Karpas-422 (cell line): Measurements from ENCODE around the gene PDHB. TPM values are rescaled to one million over a fixed set of nuclear protein-coding genes. Genes with fewer than 3 reads are reported as not detected.
A peak's percentile ranks its signal among the peaks of the same experiment; 100 is the strongest.
"Not testable (repeated sequence)": the region's sequence is repeated elsewhere in the genome, so short reads cannot be mapped to it uniquely, and the experiment has no call there.

Experiments
- DNase-seq: peaks from one replicate; pipeline ENCODE4 v3.0.0-alpha.2; 2015
- H2AFZ ChIP-seq: fragments of 200-600 bp; sonication (generic); 2 replicates; pipeline ENCODE4 v1.6.1; 2014; ENCODE audit warnings: antibody characterized with exemption, low read length, mixed read lengths
- H3K27ac ChIP-seq: fragments of 200-600 bp; sonication (generic); 2 replicates; pipeline ENCODE4 v1.5.1; 2014; ENCODE audit warnings: mild to moderate bottlenecking, low read length, moderate library complexity
- H3K27me3 ChIP-seq: fragments of 200-600 bp; sonication (generic); 2 replicates; pipeline ENCODE4 v1.6.1; 2014; ENCODE audit warnings: low read length, mixed read lengths
- H3K36me3 ChIP-seq: fragments of 200-600 bp; sonication (generic); 2 replicates; pipeline ENCODE4 v1.6.1; 2014; ENCODE audit warnings: low read length, mixed read lengths; ENCODE audit not compliant: insufficient read depth
- H3K4me1 ChIP-seq: fragments of 200-600 bp; sonication (generic); 2 replicates; pipeline ENCODE4 v1.6.1; 2014; ENCODE audit warnings: mild to moderate bottlenecking, low read length, mixed read lengths
- H3K4me2 ChIP-seq: fragments of 200-600 bp; sonication (generic); 2 replicates; pipeline ENCODE4 v1.6.1; 2014; ENCODE audit warnings: low read length, low read depth, mild to moderate bottlenecking; ENCODE audit not compliant: poor library complexity, severe bottlenecking
- H3K4me3 ChIP-seq: fragments of 200-600 bp; sonication (generic); 2 replicates; pipeline ENCODE4 v1.5.1; 2014; ENCODE audit warnings: mild to moderate bottlenecking, antibody characterized with exemption, low read length, mixed read lengths
- H3K79me2 ChIP-seq: fragments of 200-600 bp; sonication (generic); 2 replicates; pipeline ENCODE4 v1.6.1; 2014; ENCODE audit warnings: mild to moderate bottlenecking, low read length, mixed read lengths
- H3K9ac ChIP-seq: fragments of 200-600 bp; sonication (generic); 2 replicates; pipeline ENCODE4 v1.6.0; 2014; ENCODE audit warnings: low read length
- H3K9me2 ChIP-seq: fragments of 200-600 bp; sonication (generic), shearing (Covaris generic); replicated peaks from 2 replicates; pipeline ENCODE4 v1.6.0; 2014; ENCODE audit warnings: mild to moderate bottlenecking, low read length, moderate library complexity; ENCODE audit not compliant: insufficient read depth
- H3K9me3 ChIP-seq: fragments of 300-700, 200-600 bp; sonication (generic); 2 replicates; pipeline ENCODE4 v1.6.1; 2014; ENCODE audit warnings: low read length, mixed read lengths
- H4K20me1 ChIP-seq: fragments of 200-600 bp; sonication (generic); 2 replicates; pipeline ENCODE4 v1.6.1; 2014; ENCODE audit warnings: mild to moderate bottlenecking, antibody characterized with exemption, low read length, low read depth; ENCODE audit not compliant: insufficient read depth
- total RNA-seq: library from RNA; depleted of rRNA; stranded (reverse); fragments of >200 nt; shearing (Covaris generic); gene quantifications from 2 replicates; pipeline ENCODE4 v1.2.3, GENCODE V29; 2014; ENCODE audit warnings: low replicate concordance

PDHB gene
- total RNA-seq, 1 experiment from 2014 or later: 61.6 TPM

DNA sequence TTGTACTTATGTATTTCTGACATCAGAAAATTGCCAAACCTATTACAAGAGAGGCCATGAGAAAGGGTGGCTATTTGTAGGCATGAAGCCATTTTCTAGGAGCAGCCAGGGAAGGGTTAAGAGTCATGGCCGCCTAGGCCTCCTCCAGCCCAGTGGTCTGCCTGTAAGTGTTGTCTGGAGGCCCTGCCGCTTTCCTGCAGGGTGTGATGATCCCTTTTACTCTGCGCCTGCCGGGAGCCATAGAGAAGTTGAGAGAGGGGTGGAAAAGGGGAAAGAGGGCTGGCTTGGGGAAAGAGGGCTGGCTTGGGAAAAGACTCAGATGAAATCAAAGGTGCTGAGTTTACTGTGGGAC is 29.2 kb upstream of the PDHB start:
- no peak overlapping the region for H3K27ac ChIP-seq
- H3K36me3 ChIP-seq: no peaks in the 10 kb centered on the region
- peak overlapping the region; percentile 40; the same call in 1 of the 2 replicates for H2AFZ ChIP-seq
- H3K4me3 ChIP-seq: no peak overlapping the region
- H3K27me3 ChIP-seq: no peaks in the 10 kb centered on the region
- no peaks in the 10 kb centered on the region for H3K79me2 ChIP-seq
- H4K20me1 ChIP-seq: no peaks in the 10 kb centered on the region
- no peak for DNase-seq
- peaks cover 15% of the 10 kb centered on the region for H3K4me1 ChIP-seq
- H3K9me3 ChIP-seq: no peaks in the 10 kb centered on the region
- H3K9ac ChIP-seq: no peak overlapping the region
- H3K9me2 ChIP-seq: no peaks in the 10 kb centered on the region
- H3K4me2 ChIP-seq: no peak overlapping the region

DNA sequence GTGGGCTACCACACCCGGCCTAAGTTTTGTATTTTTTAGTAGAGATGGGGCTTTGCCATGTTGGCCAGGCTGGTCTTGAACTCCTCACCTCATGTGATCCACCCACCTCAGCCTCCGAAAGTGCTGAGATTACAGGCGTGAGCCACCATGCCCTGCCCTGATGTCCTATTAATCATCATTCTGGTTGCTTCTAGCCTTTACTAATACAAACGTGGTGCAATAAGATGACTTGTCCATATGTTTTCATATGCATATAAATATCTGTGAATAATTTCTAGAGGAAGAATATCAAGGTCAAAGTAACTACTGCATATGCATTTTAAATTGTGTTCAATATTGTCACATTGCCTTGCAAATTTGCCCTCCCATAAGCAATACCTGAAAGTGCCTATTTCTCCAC is 25.5 kb upstream of the PDHB start:
- H2AFZ ChIP-seq: no peak overlapping the region
- H3K27ac ChIP-seq: no peak overlapping the region
- H4K20me1 ChIP-seq: no peaks in the 10 kb centered on the region
- no peaks in the 10 kb centered on the region for H3K36me3 ChIP-seq
- H3K4me1 ChIP-seq: peaks cover 12% of the 10 kb centered on the region
- no peak overlapping the region for H3K4me2 ChIP-seq
- no peaks in the 10 kb centered on the region for H3K27me3 ChIP-seq
- H3K9me3 ChIP-seq: peaks cover 7% of the 10 kb centered on the region; the same call in 1 of the 2 replicates
- no peak overlapping the region for H3K9ac ChIP-seq
- H3K9me2 ChIP-seq: no peaks in the 10 kb centered on the region
- no peak overlapping the region for H3K4me3 ChIP-seq
- no peaks in the 10 kb centered on the region for H3K79me2 ChIP-seq
- DNase-seq: no peak

DNA sequence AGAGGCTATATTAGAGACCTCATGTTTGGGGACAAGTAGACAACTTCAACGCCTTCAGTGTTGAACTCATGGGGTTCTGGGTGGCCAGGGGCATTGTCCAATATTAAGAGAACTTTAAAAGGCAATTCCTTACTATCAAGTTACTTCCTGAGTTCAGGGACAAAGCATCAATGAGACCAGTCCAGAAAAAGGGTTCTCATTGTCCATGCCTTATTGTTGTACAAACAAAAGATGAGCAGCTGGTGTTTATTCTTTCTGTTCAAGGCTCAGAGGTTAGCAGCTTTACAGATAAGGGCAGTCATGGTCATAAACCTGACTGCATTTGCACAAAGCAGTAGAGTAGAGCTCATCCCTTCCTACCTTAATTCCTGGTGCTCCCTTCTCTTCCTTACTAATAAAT is 18.5 kb upstream of the PDHB start:
- no peaks in the 10 kb centered on the region for H3K4me1 ChIP-seq
- H3K9me3 ChIP-seq: peaks cover 7% of the 10 kb centered on the region; the same call in 1 of the 2 replicates
- DNase-seq: no peak
- H2AFZ ChIP-seq: no peak overlapping the region
- H3K4me2 ChIP-seq: no peak overlapping the region
- no peaks in the 10 kb centered on the region for H3K36me3 ChIP-seq
- no peak overlapping the region for H3K9ac ChIP-seq
- H3K79me2 ChIP-seq: no peaks in the 10 kb centered on the region
- H4K20me1 ChIP-seq: no peaks in the 10 kb centered on the region
- no peak overlapping the region for H3K4me3 ChIP-seq
- no peak overlapping the region for H3K27ac ChIP-seq
- H3K9me2 ChIP-seq: no peaks in the 10 kb centered on the region
- no peaks in the 10 kb centered on the region for H3K27me3 ChIP-seq

DNA sequence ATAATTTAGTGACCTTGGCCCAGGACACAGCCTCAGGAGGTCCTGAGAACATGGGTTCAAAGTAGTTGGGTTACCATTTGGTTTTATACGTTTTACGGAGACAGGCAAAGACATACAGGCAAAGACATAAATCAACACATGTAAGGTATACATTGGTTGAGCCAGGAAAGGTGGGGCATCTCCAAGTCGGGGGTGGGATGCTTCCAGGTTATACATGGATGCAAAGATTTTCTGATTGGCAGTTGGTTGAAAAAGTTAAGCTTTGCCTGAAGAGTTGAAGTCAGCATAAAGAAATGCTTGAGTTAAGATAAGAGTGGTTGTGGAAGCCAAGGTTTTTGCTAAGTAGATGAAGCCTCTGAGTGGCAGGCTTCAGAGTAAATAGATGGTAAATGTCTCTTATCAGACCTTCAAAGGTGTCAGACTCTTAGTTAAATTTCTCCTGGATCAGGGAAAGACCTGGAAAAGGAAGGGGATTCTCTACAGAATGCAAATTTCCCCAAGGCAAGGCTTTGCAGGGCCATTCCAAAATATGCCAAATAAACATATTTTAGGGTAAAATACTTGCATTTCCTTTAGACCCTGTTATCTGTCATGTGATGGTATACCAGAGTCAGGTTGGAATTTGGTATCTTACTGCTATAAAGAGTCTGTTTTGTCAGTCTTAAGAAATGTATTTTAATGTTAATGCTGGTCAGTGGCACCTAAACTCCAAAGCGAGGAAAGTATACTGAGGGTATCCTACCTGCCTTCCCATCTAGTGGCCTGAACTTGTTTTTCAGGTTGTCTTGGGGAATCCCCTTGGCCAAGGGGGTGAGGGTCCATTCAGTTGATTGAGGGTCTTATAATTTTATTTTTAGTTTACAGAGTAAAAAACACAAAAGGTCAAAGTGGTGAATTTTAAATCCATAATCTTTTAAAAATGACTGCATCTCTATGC is 8.2 kb upstream of the PDHB start:
- Histone ChIP-seq H3K9ac (no peak overlapping the region), H3K4me3 (no peak overlapping the region), H3K36me3 (no peaks in the 10 kb centered on the region), H4K20me1 (no peaks in the 10 kb centered on the region), H2AFZ (no peak overlapping the region), H3K4me1 (no peaks in the 10 kb centered on the region), H3K79me2 (no peaks in the 10 kb centered on the region), H3K27me3 (no peaks in the 10 kb centered on the region), H3K9me2 (no peaks in the 10 kb centered on the region), H3K4me2 (no peak overlapping the region), H3K9me3 (no peaks in the 10 kb centered on the region), H3K27ac (no peak overlapping the region)
- no peak for DNase-seq

DNA sequence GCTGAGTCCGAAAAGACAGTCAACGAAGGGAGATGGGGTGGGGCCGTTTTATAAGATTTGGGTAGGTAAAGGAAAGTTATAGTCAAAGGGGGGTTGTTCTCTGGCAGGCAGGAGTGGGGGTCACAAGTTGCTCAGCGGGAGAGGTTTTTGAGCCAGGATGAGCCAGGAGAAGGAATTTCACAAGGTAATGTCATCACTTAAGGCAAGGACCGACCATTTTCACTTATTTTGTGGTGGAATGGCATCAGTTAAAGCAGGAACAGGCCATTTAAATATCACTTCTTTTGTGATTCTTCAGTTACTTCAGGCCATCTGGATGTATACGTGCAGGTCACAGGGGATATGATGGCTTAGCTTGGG is 7.3 kb upstream of the PDHB start:
- not testable (repeated sequence) for H3K4me3 ChIP-seq, H3K27ac ChIP-seq, DNase-seq, H3K4me1 ChIP-seq, H3K79me2 ChIP-seq, H4K20me1 ChIP-seq, H3K36me3 ChIP-seq, H3K9me3 ChIP-seq, H3K27me3 ChIP-seq, H3K4me2 ChIP-seq, H3K9ac ChIP-seq, H2AFZ ChIP-seq, H3K9me2 ChIP-seq

DNA sequence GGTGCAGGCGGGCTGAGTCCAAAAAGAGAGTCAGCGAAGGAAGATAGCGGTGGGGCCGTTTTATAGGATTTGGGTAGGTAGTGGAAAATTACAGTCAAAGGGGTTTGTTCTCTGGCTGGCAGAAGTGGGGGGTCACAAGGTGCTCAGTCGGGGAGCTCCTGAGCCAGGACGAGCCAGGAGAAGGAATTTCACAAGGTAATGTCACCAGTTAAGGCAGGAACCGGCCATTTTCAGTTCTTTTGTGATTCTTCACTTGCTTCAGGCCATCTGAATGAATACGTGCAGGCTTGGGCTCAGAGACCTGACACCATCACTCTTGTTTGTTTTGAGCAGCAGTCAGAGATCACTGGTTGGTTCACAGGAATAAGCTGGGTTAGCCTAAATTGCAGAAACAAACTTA is 3.6 kb upstream of the PDHB start:
- not testable (repeated sequence) for H2AFZ ChIP-seq, H3K9me3 ChIP-seq, H3K9ac ChIP-seq, H3K4me2 ChIP-seq, H3K27ac ChIP-seq, H3K27me3 ChIP-seq, H3K4me3 ChIP-seq, H3K9me2 ChIP-seq, H3K79me2 ChIP-seq, DNase-seq, H4K20me1 ChIP-seq, H3K36me3 ChIP-seq
- peaks cover 14% of the 10 kb centered on the region for H3K4me1 ChIP-seq

DNA sequence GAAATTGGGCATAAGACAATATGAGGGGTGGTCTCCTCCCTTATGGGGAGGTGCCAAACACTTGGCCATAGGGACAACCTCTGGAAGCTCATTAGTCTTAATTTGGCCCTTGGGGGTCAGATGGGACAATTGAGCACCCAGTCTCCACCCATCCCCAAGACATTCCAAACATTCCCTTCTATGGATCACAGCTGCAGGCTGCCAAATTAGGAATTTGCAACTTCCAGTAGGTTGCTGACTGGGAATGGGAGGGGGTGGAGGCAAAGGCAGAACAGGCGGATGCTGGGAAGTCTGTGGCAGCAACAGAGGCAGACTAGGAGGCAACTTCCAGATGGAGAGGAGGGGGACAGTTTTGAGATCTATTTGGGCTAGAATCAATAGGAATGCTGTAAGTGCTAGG is 1.4 kb upstream of the PDHB start:
- H3K9me2 ChIP-seq: no peaks in the 10 kb centered on the region
- H3K4me1 ChIP-seq: peaks cover 22% of the 10 kb centered on the region
- no peak overlapping the region for H2AFZ ChIP-seq
- H3K36me3 ChIP-seq: peaks cover 15% of the 10 kb centered on the region
- no peak overlapping the region for H3K9ac ChIP-seq
- no peaks in the 10 kb centered on the region for H3K9me3 ChIP-seq
- H4K20me1 ChIP-seq: no peaks in the 10 kb centered on the region
- no peak overlapping the region for H3K27ac ChIP-seq
- DNase-seq: no peak
- no peaks in the 10 kb centered on the region; the same call in 1 of the 2 replicates for H3K79me2 ChIP-seq
- H3K27me3 ChIP-seq: no peaks in the 10 kb centered on the region
- H3K4me2 ChIP-seq: no peak overlapping the region
- H3K4me3 ChIP-seq: no peak overlapping the region

DNA sequence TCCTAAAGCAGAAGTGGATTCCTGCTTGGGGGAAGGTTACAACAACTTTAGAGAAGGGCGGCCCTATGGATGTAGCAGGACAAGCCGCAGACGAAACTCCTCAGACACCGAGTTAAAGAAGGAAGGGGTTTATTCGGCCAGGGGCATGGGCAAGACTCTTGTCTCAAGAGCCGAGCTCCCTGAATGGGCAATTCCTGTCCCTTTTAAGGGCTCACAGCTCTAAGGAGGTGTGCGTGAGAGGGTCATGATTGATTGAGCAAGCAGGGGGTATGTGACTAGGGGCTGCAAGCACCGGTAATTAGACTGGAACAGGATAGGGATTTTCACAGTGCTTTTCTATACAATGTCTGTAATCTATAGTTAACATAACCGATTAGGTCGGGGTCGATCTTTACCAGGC is 879 bp upstream of the PDHB start:
- no peaks in the 10 kb centered on the region for H3K9me3 ChIP-seq
- H3K27me3 ChIP-seq: no peaks in the 10 kb centered on the region
- H3K36me3 ChIP-seq: peaks cover 19% of the 10 kb centered on the region
- peaks cover 27% of the 10 kb centered on the region for H3K4me1 ChIP-seq
- H2AFZ ChIP-seq: no peak overlapping the region; the same call in 1 of the 2 replicates
- H3K4me2 ChIP-seq: peak overlapping the region; percentile 59
- H3K79me2 ChIP-seq: no peaks in the 10 kb centered on the region; the same call in 1 of the 2 replicates
- peak overlapping the region; percentile 44; the same call in 1 of the 2 replicates for H3K4me3 ChIP-seq
- H3K9ac ChIP-seq: no peak overlapping the region
- no peaks in the 10 kb centered on the region for H3K9me2 ChIP-seq
- no peak overlapping the region for H3K27ac ChIP-seq
- no peak for DNase-seq
- no peaks in the 10 kb centered on the region for H4K20me1 ChIP-seq
